Measurements from ENCODE around the gene BSG.

GRCh38 chr19:618247-618619, 45.8 kb downstream of the BSG start:
- no peak for TF ChIP-seq POLR2A (IDR thresholded peaks at IDR 0.05)
- TF ChIP-seq, protein P1, sequence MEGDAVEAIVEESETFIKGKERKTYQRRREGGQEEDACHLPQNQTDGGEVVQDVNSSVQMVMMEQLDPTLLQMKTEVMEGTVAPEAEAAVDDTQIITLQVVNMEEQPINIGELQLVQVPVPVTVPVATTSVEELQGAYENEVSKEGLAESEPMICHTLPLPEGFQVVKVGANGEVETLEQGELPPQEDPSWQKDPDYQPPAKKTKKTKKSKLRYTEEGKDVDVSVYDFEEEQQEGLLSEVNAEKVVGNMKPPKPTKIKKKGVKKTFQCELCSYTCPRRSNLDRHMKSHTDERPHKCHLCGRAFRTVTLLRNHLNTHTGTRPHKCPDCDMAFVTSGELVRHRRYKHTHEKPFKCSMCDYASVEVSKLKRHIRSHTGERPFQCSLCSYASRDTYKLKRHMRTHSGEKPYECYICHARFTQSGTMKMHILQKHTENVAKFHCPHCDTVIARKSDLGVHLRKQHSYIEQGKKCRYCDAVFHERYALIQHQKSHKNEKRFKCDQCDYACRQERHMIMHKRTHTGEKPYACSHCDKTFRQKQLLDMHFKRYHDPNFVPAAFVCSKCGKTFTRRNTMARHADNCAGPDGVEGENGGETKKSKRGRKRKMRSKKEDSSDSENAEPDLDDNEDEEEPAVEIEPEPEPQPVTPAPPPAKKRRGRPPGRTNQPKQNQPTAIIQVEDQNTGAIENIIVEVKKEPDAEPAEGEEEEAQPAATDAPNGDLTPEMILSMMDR (IDR thresholded peaks at IDR 0.05): no peak
